GM20431 (cell line): Measurements from ENCODE around the gene GPLD1.
"Not testable (repeated sequence)": the region's sequence is repeated elsewhere in the genome, so short reads cannot be mapped to it uniquely, and the experiment has no call there.

Experiments
- in situ Hi-C: fragments of 300-500 bp; cut with MseI, MboI; formaldehyde crosslinking; loops from one replicate; pipeline ENCODE4 v1.15.0; 2020; ENCODE audit warnings: low sequenced_read_pairs; ENCODE audit not compliant: unreplicated experiment

Gene GPLD1

GRCh38 chr6:24391756-24392405, 97.5 kb downstream of the GPLD1 start:
- in situ Hi-C loops, result no loop called here

DNA sequence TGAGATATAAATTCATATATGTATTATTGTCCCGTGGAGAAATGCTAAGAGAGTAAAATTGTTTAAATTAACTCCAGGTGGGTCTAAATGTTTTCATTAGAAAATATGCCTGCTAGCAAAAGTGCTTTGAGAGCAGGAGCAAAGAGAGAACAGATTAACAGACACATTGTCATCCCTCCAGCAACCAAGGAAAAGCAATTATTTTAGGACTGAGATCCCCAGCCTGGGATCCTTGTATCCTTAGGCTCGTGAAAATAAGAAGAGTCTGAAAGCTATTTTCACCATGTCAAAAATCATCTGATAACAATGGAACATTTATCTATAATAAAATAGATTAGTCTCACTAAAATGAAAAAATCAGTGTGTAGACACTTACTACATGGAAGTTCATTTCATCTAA, 98.2 kb downstream of the GPLD1 start:
- in situ Hi-C loops, result no loop called here

GRCh38 chr6:24387818-24388217, 101.6 kb downstream of the GPLD1 start:
- in situ Hi-C loops, result no loop called here

GRCh38 chr6:24385536-24386269, 103.7 kb downstream of the GPLD1 start:
- in situ Hi-C loops, result no loop called here

GRCh38 chr6:24384369-24385130, 104.8 kb downstream of the GPLD1 start:
- in situ Hi-C loops, result not testable (repeated sequence)

GRCh38 chr6:24382891-24383494, 106.4 kb downstream of the GPLD1 start:
- in situ Hi-C loops, result not testable (repeated sequence)

- in situ Hi-C loops, result no loop called here
These were observed 107.2 kb downstream of the GPLD1 start for GRCh38 chr6:24382220-24382540.

DNA sequence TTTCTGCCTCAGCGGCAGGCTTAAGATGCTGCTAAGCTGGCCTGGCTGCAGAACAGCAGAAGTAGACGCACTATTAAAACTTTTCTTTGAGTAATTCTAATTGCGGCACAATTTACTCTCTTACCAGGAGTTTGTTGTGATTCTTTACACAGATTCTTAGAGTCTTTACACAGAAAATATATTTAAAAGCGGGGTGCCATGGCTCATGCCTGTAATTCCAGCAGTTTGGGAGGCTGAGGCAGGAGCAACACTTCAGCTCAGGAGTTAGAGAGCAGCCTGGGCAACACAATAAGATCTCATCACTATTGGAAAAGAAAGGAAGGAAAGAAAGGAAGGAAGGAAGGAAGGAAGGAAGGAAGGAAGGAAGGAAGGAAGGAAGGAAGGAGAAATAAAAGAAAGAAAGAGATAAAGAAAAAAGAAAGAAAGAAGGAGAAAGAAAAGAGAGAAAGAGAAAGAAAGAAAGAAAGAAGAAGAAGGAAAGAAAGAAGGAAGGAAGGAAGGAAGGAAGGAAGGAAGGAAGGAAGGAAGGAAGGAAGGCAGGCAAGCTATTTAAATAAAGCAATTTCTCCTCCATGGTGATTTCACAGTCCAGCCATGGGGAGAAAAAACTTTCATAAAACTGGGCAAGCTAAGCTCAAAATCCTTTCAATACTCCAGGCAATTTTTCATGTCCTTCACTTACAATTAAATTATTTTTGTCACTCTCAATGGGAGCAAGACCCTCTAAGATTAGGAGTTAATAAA, 107.7 kb downstream of the GPLD1 start:
- in situ Hi-C loops, result no loop called here

- in situ Hi-C loops, result no loop called here
These were observed 110.8 kb downstream of the GPLD1 start for GRCh38 chr6:24378473-24379097.
